RPMI8226 (cell line): Measurements from ENCODE around the gene AIMP2.
"Not testable (repeated sequence)": the region's sequence is repeated elsewhere in the genome, so short reads cannot be mapped to it uniquely, and the experiment has no call there.

ENCODE experiments used
- DNase-seq: peaks from one replicate; pipeline ENCODE4 v3.0.0-alpha.2; 2015

AIMP2 gene

GRCh38 chr7:6008668-6009611, at the start of gene AIMP2, which contains the start of gene PMS2:
TSS of gene AIMP2 (plus strand) at chr7:6009272. CDS start at chr7:6009364, 92 bp downstream.
TSS of gene PMS2 (minus strand) at chr7:6009049. CDS start at chr7:6009019, 30 bp downstream.
- DNase-seq: peak; percentile 99

DNA sequence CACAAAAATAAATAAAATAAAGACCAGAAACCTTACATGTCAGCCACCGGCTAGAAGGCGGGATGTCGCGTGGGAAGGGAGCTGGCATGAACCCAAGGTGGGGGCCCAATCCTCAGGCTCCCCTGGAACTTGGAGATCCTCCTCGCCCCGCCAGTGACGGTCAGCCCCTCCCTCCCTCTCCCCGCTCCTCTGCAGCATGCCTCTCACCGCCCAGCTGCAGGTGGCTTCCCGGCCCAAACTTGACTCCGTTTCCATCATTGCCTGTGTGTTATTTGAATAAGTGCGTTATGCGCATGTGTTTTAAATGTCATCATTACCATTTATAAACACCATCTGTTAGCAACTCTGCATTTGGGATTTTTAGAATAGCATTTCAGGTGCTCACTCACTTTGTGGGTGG, 45.9 kb upstream of the AIMP2 start:
- DNase-seq: not testable (repeated sequence)

- not testable (repeated sequence) for DNase-seq
These were observed 45.3 kb upstream of the AIMP2 start for GRCh38 chr7:5963810-5964209.

DNA sequence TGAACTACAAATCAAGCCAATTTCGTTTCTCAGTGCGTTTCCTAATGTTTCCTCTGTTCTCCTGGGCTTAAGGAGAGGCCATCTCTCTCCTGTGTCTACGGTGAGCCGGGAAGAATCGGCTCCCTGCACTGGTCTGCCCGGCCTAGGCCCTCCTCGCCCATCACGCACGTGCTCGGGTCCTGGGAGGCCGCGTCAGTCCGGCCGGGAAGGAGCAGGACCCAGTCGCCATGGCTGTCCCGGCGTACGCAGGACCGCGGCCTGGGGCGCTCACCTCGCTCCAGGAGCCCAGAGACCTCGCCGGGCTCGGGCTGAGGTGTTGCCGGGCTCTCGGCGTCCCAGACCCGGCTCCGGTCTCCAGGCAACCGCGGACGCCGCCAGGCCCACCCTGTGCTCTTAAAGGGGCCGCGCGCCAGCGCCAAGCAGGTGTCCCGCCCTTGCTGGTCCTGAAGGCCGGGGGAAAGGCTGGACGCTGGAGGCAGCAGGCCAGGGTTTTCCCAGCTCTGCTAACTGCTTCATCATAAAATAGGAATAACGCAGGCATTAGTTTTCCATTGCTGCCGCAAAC, 38.6 kb upstream of the AIMP2 start, which contains the start of gene RSPH10B:
Gene RSPH10B (minus strand): TSS at position 343 of the 565 bp plus-strand sequence. CDS start 3,573 bp downstream, outside the sequence.
- not testable (repeated sequence) for DNase-seq

DNA sequence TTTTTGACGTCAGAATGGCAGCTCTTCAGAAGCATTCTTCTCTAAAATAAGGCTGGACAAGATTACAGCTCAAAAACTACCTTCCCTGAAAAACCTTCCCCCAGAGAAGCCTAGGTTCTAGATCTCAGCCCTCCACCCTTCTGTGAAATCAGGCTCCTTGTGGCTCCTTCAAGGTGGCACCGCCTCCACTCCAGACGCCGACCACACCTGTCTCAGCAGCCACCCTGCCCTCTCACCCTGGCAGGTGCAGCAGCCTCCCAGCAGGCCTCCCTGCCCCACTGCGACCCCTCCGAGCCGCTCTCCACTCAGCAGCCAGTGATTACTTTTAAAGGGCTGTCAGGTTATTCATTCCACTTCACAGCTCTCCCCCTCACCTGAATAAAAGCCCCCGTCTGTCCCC, 35.5 kb upstream of the AIMP2 start:
- DNase-seq: not testable (repeated sequence)

DNA sequence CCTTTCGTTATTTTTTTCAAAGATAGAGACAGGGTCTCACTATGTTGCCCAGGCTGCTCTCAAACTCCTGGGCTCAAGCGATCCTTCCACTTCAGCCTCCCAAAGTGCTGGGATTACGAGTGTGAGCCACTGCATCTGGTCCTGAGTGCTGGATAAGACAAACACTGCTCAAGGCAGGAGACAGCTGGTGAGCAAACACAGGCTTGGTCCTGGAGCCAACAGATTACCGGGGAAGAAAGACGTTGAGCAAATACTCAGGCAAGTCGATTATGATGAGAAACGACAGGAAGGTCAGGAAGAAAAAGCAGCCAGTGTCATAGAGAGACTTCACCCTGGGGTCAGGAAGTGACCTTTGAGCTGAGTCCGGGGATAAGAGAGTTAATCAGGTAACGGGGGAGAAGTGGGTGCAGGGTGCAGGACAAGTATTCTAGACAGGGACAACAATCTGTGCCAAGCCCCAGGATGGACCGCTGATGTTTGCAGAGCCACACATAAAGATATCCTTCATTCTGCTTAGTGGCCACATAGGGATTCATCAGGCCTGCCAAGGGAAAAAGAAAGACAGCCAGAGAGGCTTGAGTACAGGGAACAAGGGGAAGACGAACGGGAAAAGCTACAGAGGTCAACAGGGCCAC, 29.3 kb upstream of the AIMP2 start:
- DNase-seq: not testable (repeated sequence)

DNA sequence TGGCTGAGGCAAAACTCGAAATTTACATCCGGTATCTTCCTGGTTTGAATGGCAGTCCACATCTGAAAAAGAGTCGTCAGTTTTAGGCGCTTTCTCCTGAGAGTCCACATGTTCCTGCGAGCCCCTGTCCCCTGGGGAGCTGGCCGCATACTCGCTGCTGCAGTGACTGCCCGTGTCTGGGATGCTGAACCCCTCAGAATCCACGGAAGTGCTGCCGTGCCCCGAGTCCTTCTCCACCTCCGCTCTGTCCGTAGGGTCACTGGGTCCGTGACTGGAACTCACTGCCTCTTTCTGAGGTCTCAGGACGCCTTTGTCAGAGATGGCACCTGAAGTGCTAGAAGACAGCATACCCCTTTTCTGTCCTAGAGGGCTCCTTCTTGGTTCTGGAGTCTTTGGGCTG, 22.0 kb upstream of the AIMP2 start:
- not testable (repeated sequence) for DNase-seq

- peak; percentile 66 for DNase-seq
These were observed 11.8 kb upstream of the AIMP2 start for GRCh38 chr7:5997210-5997808.

DNA sequence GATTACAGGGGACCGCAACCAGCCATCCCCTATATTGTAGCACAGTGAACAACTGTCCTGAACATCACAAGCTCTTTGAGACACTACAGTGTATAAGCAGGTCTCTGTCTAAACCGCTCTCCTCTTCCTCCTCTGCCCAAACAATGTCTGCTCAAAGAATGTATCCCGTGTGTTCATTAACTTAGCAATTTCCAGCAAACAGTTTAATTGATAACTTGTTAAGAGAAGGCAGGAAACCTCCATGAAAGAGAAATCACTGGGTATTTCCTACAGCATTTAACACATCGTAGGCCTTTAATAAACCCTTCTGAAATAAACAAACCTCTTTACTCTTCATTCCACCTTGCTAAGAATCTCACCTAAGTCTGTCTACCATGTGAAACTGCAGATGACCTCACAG, 1.7 kb upstream of the AIMP2 start:
- no peak for DNase-seq

- DNase-seq: peak; percentile 20
These were observed 1.1 kb upstream of the AIMP2 start for GRCh38 chr7:6007835-6008590.

GRCh38 chr7:6010370-6010769, 1.3 kb downstream of the AIMP2 start:
- not testable (repeated sequence) for DNase-seq

- DNase-seq: no peak
These were observed 2.5 kb downstream of the AIMP2 start for GRCh38 chr7:6011541-6011940.

GRCh38 chr7:6012355-6013104, 3.5 kb downstream of the AIMP2 start:
- DNase-seq: no peak

- DNase-seq: no peak
These were observed 7.0 kb downstream of the AIMP2 start for GRCh38 chr7:6015917-6016652.

DNA sequence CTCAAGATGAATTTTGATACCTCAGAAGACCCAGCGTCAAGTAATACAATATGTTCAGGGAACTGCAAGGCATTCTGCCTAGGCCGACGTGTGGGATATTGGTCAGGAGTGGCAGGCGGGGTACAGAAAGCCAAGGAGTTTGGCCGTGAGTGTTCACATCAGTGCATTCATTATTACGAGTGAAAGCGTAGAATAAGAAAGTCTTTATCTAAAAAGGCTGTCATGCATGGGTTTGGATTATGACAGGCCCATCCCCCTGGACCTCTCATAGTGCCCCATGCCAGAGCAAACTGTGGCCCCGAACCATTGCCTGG, 7.5 kb downstream of the AIMP2 start:
- no peak for DNase-seq

GRCh38 chr7:6020371-6021286, 11.6 kb downstream of the AIMP2 start:
- no peak for DNase-seq

- no peak for DNase-seq
These were observed 13.6 kb downstream of the AIMP2 start for GRCh38 chr7:6022707-6023106.

GRCh38 chr7:6023974-6024435, 14.9 kb downstream of the AIMP2 start:
- no peak for DNase-seq

GRCh38 chr7:6026011-6026819, 17.1 kb downstream of the AIMP2 start:
- DNase-seq: peak; percentile 63
